Endothelial cell of umbilical vein (primary cell): ENCODE data around the gene STYXL1. TPM values are rescaled to one million over a fixed set of nuclear protein-coding genes. Genes with fewer than 3 reads are reported as not detected.
"Not testable (repeated sequence)": the region's sequence is repeated elsewhere in the genome, so short reads cannot be mapped to it uniquely, and the experiment has no call there.

Source experiments
- BruUV-seq: library from RNA; stranded (reverse); fragments of 400-500 nt; replicated peaks from 2 replicates; lab custom pipeline; 2021; lab: Mats Ljungman, UMichigan
- CTCF ChIA-PET: fragments of 300-600, 350-600 bp; sonication (Branson Sonifier 250); formaldehyde crosslinking; loops from one replicate; lab custom pipeline; 2021; ENCODE audit warnings: antibody characterized with exemption, inconsistent platforms; lab: Charles Lee
- POLR2A ChIA-PET: fragments of 300-600, 350-600 bp; sonication (Branson Sonifier 250); formaldehyde crosslinking; loops from one replicate; lab custom pipeline; 2021; ENCODE audit warnings: antibody characterized with exemption, inconsistent platforms; lab: Charles Lee
- DNase-seq: peaks from one replicate; pipeline ENCODE4 v3.0.0-alpha.2; 2011; ENCODE audit warnings: low read depth, low spot score
- FAIRE-seq: peaks from 2 replicates; lab custom pipeline; 2011; peaks lifted over from hg19 to GRCh38; lab: Jason Lieb, UNC
- H2AFZ ChIP-seq: 2 replicates; pipeline ENCODE4 v1.6.0; 2012; ENCODE audit warnings: low read depth, low read length, control low read depth, inconsistent platforms
- H3K27ac ChIP-seq: 2 replicates; pipeline ENCODE4 v1.5.1; 2011; ENCODE audit warnings: low read depth, mild to moderate bottlenecking, control low read depth, low read length, moderate library complexity; ENCODE audit not compliant: insufficient read depth
- H3K27me3 ChIP-seq, 2 experiments: 2 replicates each; pipeline versions ENCODE4 v1.6.0 to v1.6.1; 2011; ENCODE audit warnings: low read length in 2 of 2, mixed read lengths in 1 of 2; ENCODE audit not compliant: control insufficient read depth in 2 of 2, insufficient read depth in 2 of 2
- H3K36me3 ChIP-seq, 2 experiments: 2 replicates in 1 of 2; 3 replicates in 1 of 2; pipeline ENCODE4 v1.5.1; 2011; ENCODE audit warnings: low read length in 2 of 2, mild to moderate bottlenecking in 1 of 2, moderate library complexity in 1 of 2; ENCODE audit not compliant: control insufficient read depth in 2 of 2, insufficient read depth in 2 of 2; ENCODE audit errors: extremely low read depth in 1 of 2
- H3K4me1 ChIP-seq: 3 replicates; pipeline ENCODE4 v1.5.1; 2011; ENCODE audit warnings: mild to moderate bottlenecking, low read length; ENCODE audit not compliant: control insufficient read depth, insufficient read depth; ENCODE audit errors: extremely low read depth
- H3K4me2 ChIP-seq: 2 replicates; pipeline ENCODE4 v1.6.1; 2011; ENCODE audit warnings: low read length, control low read depth, mixed read lengths; ENCODE audit not compliant: insufficient read depth
- H3K4me3 ChIP-seq, 3 experiments: fragments of 200-600 bp in 1 of 3; sonication (generic), shearing (Covaris generic) in 1 of 3; replicated peaks in 1 of 3; 2 replicates each; pipeline ENCODE4 v1.5.1; 2011 to 2016; ENCODE audit warnings: control low read depth in 3 of 3, low read length in 3 of 3, mild to moderate bottlenecking in 2 of 3, inconsistent platforms in 1 of 3, low read depth in 1 of 3, moderate library complexity in 1 of 3; ENCODE audit not compliant: insufficient read depth in 1 of 3
- H3K79me2 ChIP-seq: 2 replicates; pipeline ENCODE4 v1.6.0; 2012; ENCODE audit warnings: low read length, inconsistent platforms; ENCODE audit not compliant: control insufficient read depth, insufficient read depth
- H3K9ac ChIP-seq: replicated peaks from 2 replicates; pipeline ENCODE3; 2011; ENCODE audit warnings: low read length, control low read depth; ENCODE audit not compliant: insufficient read depth; ENCODE audit errors: extremely low read depth
- H3K9me1 ChIP-seq: replicated peaks from 3 replicates; pipeline ENCODE4 v1.6.0; 2011; ENCODE audit warnings: mild to moderate bottlenecking, low read length; ENCODE audit not compliant: control insufficient read depth, insufficient read depth; ENCODE audit errors: extremely low read depth
- H3K9me3 ChIP-seq: replicated peaks from 2 replicates; pipeline ENCODE4 v1.5.1; 2012; ENCODE audit warnings: low read length, inconsistent platforms; ENCODE audit not compliant: control insufficient read depth, insufficient read depth
- H4K20me1 ChIP-seq: replicated peaks from 2 replicates; pipeline ENCODE3; 2011; ENCODE audit warnings: mild to moderate bottlenecking, low read length; ENCODE audit not compliant: control insufficient read depth, insufficient read depth; ENCODE audit errors: extremely low read depth
- CTCF ChIP-seq, 2 donors: IDR thresholded peaks; 1 replicate in 1 of 2; 2 replicates in 1 of 2; pipeline ENCODE4 v1.5.1; 2011; ENCODE audit warnings: low read length in 2 of 2, mild to moderate bottlenecking in 2 of 2, moderate library complexity in 2 of 2, control low read depth in 1 of 2, inconsistent platforms in 1 of 2, low read depth in 1 of 2; ENCODE audit not compliant: insufficient read depth in 1 of 2; ENCODE audit errors: extremely low read depth in 1 of 2
- EZH2 ChIP-seq: IDR thresholded peaks from 2 replicates; pipeline ENCODE4 v1.6.1; 2012; ENCODE audit warnings: borderline replicate concordance, low read depth, mild to moderate bottlenecking, moderate library complexity, low read length, inconsistent platforms; ENCODE audit not compliant: severe bottlenecking
- FOS ChIP-seq: IDR thresholded peaks from 2 replicates; pipeline ENCODE4 v1.6.1; 2011; ENCODE audit warnings: mild to moderate bottlenecking, low read length, moderate library complexity, borderline replicate concordance; ENCODE audit not compliant: insufficient read depth
- GATA2 ChIP-seq: IDR thresholded peaks from 2 replicates; pipeline ENCODE4 v1.7.0; 2011; ENCODE audit warnings: low read depth, mild to moderate bottlenecking, moderate library complexity, mixed read lengths, low read length; ENCODE audit not compliant: insufficient read length, insufficient read depth
- JUN ChIP-seq: IDR thresholded peaks from 2 replicates; pipeline ENCODE4 v1.6.1; 2011; ENCODE audit warnings: borderline replicate concordance, low read depth; ENCODE audit not compliant: insufficient read length, insufficient read depth
- MAX ChIP-seq: IDR thresholded peaks from 2 replicates; pipeline ENCODE4 v1.6.1; 2011; ENCODE audit not compliant: insufficient read depth, insufficient read length
- MYC ChIP-seq: IDR thresholded peaks from one replicate; pipeline ENCODE4 v1.6.1; 2011; ENCODE audit warnings: mild to moderate bottlenecking, low read depth, low read length
- POLR2A ChIP-seq: IDR thresholded peaks from 2 replicates; pipeline ENCODE4 v1.6.1; 2012; ENCODE audit warnings: low read depth, mild to moderate bottlenecking, control low read depth, low read length
- POLR2AphosphoS5 ChIP-seq: IDR thresholded peaks from 2 replicates; pipeline ENCODE4 v1.6.1; 2012; ENCODE audit warnings: low read depth, mild to moderate bottlenecking, control low read depth, low read length, moderate library complexity; ENCODE audit not compliant: insufficient read depth
- dilution Hi-C: fragments of 300-500 bp; cut with MboI; formaldehyde crosslinking; loops from one replicate; pipeline ENCODE4 v1.15.0; 2019; ENCODE audit warnings: low sequenced_read_pairs; ENCODE audit not compliant: extremely low pct_ligation_motif_present
- intact Hi-C: fragments of 100-400 bp; cut with micrococcal nuclease; formaldehyde crosslinking; loops from one replicate; pipeline ENCODE4 v1.10.0; 2022
- polyA plus RNA-seq, 4 experiments: library from polyadenylated mRNA; depleted of rRNA in 3 of 4; stranded (reverse) in 3 of 4; unstranded in 1 of 4; fragments of >200 nt; gene quantifications; 2 replicates each; pipeline versions ENCODE4 v1.2.1 to v1.2.3, GENCODE V29; 2011 to 2012; ENCODE audit warnings: missing spikeins in 1 of 4
- total RNA-seq: library from RNA; stranded (reverse); gene quantifications from 2 replicates; pipeline ENCODE4 v1.2.3, GENCODE V29; 2021

STYXL1 gene
- total and polyA plus RNA-seq, 2 donors (not counting 3 experiments of a cell fraction or from before 2014, with no cell fraction given), result 23.0 to 67.6 TPM

- ChIA-PET CTCF (interaction anchor here (1.0 to 1.9 kb wide), 2 partner anchors 17 to 171 kb away, joined by 4 to 7 read pairs; no protein-coding TSS in a partner anchor), POLR2A (no interaction called here)
- DNase-seq (no peak), FAIRE-seq (no peak)
- Histone ChIP-seq H3K27me3 (no peaks in the 10 kb centered on the region), H4K20me1 (no peaks in the 10 kb centered on the region), H3K36me3 (peaks cover 0 to 2% of the 10 kb centered on the region in 2 experiments), H3K4me3 (no peak overlapping the region), H3K27ac (no peak overlapping the region), H3K9ac (no peak overlapping the region), H3K9me3 (no peaks in the 10 kb centered on the region), H3K4me2 (no peak overlapping the region), H3K9me1 (no peaks in the 10 kb centered on the region), H3K4me1 (no peaks in the 10 kb centered on the region), H2AFZ (no peak overlapping the region), H3K79me2 (no peaks in the 10 kb centered on the region)
- no peak for TF ChIP-seq FOS
- no TSS peak for BruUV-seq
- intact Hi-C loops, result no loop called here
- dilution Hi-C loops, result no loop called here
Observed at GRCh38 chr7:76037310-76037709, 10.5 kb downstream of the STYXL1 start.

GRCh38 chr7:76031964-76032363 lies 15.8 kb downstream of the STYXL1 start:
- ChIA-PET CTCF (no interaction called here), POLR2A (no interaction called here)
- Histone ChIP-seq H3K4me2 (no peak overlapping the region), H3K9me1 (no peaks in the 10 kb centered on the region), H3K79me2 (no peaks in the 10 kb centered on the region), H3K4me3 (no peak overlapping the region), H3K4me1 (no peaks in the 10 kb centered on the region), H3K27me3 (no peaks in the 10 kb centered on the region), H2AFZ (no peak overlapping the region), H3K9me3 (no peaks in the 10 kb centered on the region), H3K27ac (no peak overlapping the region), H4K20me1 (no peaks in the 10 kb centered on the region), H3K9ac (no peak overlapping the region), H3K36me3 (peaks cover 0 to 4% of the 10 kb centered on the region in 2 experiments)
- intact Hi-C loops (no loop called here), dilution Hi-C loops (no loop called here)
- BruUV-seq, result no TSS peak
- TF ChIP-seq FOS (no peak), POLR2A (no peak), GATA2 (no peak), POLR2AphosphoS5 (no peak), EZH2 (no peak), MYC (no peak), MAX (no peak), JUN (no peak), CTCF (IDR thresholded peaks at IDR 0.05; ENCODE audit: extremely low read depth in 1 of 2, insufficient read depth in 1 of 2, low read depth in 1 of 2, low read length in 2 of 2) (no peak)
- FAIRE-seq, result no peak
- no peak for DNase-seq

GRCh38 chr7:76029682-76030081 lies 18.1 kb downstream of the STYXL1 start:
- H3K9me1 ChIP-seq, H3K4me3 ChIP-seq, H3K9ac ChIP-seq, POLR2A ChIA-PET, H3K4me1 ChIP-seq, BruUV-seq, FAIRE-seq, H3K36me3 ChIP-seq, H3K27me3 ChIP-seq, H3K79me2 ChIP-seq, intact Hi-C loops, dilution Hi-C loops, H4K20me1 ChIP-seq, H2AFZ ChIP-seq, H3K9me3 ChIP-seq, H3K4me2 ChIP-seq, DNase-seq, H3K27ac ChIP-seq: not testable (repeated sequence)
- CTCF ChIA-PET, result interaction anchor here (1.0 to 1.4 kb wide), 3 partner anchors 9 to 285 kb away, joined by 3 read pairs; no protein-coding TSS in a partner anchor
